GM20431 (cell line): ENCODE data around the gene ANAPC15.
"Not testable (repeated sequence)": the region's sequence is repeated elsewhere in the genome, so short reads cannot be mapped to it uniquely, and the experiment has no call there.

Source experiments
- in situ Hi-C: fragments of 300-500 bp; cut with MseI, MboI; formaldehyde crosslinking; loops from one replicate; pipeline ENCODE4 v1.15.0; 2020; ENCODE audit warnings: low sequenced_read_pairs; ENCODE audit not compliant: unreplicated experiment

The ANAPC15 gene

DNA sequence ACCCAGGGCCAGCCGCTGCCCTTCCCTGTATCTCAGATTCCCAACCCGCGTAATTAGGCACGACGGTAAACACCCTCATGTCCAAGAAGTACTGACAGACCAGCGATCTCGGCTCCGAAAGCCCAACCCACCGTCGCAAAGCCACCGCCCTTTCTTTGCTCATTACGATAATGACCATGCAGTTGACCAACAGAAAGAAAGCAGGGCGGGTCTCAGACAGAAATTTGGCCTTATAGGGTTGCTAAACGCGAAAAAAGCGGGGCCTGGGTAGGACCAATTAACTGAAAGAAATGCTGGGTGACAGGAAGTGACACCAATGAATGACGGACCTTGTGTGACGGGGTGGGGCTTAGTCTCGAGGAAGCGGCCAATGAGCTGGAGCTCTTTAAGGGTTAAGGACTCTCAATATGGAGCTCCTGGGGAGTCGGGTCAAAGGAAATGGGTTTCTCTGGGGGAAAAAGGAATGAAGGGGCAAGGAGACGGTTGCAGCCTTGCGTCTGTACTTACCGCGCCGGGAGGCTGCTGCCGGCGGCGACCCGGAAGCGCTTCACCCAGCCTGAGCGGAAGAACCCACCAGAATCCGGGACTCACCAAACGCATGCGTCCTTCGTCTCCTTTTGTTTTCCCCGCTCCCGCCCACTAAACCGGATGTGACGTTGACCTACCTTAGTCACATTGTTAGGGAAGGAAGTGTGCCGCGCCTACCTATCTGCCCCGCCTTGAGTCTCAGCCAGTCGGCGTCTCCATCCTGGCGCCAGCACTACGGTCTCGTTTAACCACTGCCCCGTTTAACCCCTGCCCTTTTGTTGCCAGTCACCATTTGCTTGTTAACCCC lies at the start of gene ANAPC15:
Gene ANAPC15, minus strand, starts transcription at position 553 of the 835 bp plus-strand sequence. CDS start 1,419 bp downstream, outside the sequence.
- in situ Hi-C loops = no loop called here

DNA sequence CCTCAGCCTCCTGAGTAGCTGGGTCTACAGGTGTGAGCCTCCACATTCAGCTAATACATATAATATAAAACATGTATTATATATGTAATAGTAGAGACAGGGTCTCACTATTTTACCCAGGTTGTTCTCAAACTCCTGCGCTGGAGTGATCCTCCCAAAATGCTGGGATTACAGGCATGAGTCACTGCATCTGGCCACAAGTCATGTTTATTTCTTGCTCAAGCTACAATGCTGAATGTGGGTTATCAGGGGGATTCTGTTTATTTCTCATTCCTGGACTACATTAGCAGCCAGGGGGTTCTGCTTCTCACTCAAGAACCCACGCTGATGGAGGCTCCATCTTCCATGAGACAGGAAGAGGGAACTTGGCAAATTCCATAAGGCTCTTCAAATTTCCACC lies 47.8 kb upstream of the ANAPC15 start:
- in situ Hi-C loops = no loop called here

DNA sequence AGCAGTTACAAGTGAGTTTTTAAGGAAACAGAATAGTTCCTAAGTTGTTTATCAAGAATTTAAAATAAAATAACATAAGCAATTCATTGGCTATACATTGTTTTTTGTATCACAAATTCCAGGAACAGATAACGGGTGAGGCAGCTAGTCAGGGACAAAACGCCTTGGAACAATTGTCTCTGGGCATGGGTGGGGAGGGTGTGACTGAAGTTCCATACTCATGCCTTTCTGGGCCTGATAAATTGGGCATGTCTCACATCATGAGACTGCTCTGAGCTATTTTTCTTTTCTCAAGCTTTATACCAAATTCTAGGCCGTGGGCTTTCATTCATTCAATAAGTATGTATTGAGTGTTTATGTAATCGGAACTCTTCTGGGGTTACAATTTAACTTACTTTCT lies 44.6 kb upstream of the ANAPC15 start:
- in situ Hi-C loops = no loop called here

DNA sequence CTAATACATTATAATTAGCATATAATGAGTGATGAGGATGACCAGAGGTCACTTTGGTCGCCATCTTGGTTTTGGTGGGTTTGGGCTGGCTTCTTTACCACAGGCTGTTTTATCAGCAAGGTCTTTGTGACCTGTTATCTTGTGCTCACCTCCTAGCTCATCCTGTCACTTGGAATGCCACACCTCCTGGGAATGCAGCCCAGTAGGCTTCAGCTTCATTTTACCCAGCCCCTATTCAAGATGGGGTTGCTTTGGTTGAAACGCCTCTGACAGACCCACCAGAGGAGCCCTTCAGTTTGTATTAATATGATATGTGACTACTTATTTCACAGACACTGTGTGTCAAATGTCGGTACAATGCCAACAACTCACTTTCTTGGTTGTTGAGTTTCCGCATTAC lies 43.3 kb upstream of the ANAPC15 start:
- in situ Hi-C loops = no loop called here

DNA sequence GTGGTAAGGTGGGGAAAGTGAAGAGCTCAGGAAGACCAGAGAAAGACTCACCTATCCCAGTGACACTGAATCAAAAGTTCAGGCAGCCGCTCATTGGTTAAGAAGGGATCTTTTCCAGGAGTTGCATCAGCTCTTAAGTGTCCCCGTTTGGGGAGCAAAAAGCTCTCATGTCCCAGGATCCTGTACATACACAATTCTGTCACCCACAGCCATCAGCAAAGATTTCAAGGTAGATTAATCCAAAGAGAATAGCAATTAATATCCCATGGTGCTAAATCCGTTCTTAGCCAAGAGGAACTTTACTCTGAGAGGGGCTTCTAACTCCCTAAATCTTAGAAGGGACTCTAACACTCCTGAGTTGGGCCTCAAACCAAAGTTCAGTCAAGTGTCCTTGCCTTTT lies 42.3 kb upstream of the ANAPC15 start:
- in situ Hi-C loops = no loop called here

DNA sequence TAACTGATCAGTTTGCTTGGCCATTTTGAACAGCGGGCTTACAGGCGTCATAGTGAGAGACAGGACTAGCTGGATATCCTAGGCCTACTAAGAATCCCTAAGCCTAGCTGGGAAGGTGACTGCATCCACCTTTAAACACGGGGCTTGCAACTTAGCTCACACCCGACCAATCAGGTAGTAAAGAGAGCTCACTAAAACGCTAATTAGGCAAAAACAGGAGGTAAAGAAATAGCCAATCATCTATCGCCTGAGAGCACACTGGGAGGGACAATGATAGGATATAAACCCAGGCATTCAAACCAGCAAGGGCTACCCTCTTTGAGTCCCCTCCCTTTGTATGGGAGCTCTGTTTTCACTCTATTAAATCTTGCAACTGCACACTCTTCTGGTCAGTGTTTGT lies 41.4 kb upstream of the ANAPC15 start:
- in situ Hi-C loops = not testable (repeated sequence)

DNA sequence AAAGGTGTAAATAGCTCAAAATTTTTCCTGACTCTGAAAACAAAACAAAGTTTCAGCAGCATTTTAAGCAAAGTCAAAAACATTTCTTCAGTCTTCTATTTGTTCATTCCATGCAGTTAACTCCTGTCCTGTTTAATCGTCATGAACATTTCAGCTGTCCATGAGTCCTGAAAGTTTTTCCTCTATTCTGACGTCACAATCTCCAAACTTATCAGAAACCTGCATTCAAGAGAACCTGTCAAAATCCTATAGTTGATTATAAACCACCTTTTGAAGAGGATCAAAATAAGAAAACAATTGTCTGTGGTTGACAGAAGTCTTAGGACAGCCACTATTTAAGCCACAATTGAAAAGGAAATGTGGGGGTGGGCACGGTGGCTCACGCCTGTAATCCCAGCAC lies 38.4 kb upstream of the ANAPC15 start:
- in situ Hi-C loops = no loop called here

DNA sequence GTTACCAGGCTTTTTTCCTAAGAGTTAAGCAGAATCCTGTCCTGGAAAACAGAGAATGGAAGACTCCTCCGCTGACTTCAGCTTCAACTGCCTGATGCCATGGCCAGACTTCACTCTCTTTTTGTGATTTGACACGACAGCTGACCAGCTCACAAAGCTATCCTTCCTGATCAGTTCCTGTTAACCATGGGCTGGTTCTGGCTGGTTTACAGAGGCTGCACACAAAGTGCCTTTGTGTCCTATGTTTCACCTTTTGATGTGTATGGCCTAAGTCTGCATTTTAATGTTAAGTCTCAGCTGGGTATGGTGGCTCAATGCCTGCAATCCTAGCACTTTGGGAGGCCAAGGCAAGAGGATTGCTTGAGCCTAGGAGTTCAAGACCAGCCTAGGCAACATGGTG lies 34.1 kb upstream of the ANAPC15 start:
- in situ Hi-C loops = no loop called here

DNA sequence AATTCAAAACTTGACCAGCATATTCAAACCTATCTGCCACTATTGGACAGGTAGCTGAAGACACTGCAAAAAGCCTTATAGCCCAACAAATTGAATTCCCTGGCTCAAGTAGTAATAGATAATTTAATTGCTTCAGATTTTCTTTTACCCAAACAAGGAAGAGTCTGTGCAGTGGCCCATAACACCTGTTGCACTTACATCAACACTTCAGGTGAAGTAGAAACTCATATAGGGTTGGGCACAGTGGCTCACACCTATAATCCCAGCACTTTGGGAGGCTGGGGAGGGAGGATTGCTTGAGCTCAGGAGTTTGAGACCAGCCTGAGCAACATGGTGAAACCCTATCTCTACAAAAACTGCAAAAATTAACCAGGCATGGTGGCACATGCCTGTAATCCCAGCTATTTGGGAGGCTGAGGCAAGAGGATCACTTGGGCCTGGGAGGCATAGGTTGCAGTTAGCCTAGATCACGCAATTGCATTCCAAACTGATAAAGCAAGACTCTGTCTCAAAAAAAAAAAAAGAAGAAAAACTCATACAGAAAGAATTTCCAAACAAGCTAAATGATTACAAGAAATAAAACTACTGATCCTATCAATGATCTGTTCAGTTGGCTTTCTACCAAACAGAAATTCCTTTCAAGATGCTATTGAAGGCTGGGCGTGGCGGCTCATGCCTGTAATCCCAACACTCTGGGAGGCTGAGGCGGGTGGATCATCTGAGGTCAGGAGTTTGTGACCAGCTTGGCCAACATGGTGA lies 32.5 kb upstream of the ANAPC15 start:
- in situ Hi-C loops = no loop called here

DNA sequence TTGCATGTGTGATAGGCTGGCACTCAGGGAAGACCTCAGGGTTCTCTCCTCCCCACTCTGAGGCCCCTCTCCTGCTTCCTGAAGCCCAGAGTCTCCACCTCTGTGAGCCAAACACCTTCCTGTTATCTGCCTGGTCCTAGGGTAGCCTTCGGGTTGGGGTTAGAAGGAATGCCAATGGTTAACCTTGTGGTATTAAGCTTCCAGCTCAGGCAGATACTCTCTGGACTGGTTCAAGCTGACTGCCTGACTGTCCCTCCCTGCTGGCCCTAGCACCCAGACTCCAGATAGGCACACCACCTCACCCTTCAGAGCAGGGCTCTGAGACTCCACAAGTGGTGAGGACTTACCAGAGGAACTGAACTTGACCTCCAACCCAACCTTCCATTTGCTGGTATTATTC lies 30.0 kb upstream of the ANAPC15 start:
- in situ Hi-C loops = not testable (repeated sequence)

DNA sequence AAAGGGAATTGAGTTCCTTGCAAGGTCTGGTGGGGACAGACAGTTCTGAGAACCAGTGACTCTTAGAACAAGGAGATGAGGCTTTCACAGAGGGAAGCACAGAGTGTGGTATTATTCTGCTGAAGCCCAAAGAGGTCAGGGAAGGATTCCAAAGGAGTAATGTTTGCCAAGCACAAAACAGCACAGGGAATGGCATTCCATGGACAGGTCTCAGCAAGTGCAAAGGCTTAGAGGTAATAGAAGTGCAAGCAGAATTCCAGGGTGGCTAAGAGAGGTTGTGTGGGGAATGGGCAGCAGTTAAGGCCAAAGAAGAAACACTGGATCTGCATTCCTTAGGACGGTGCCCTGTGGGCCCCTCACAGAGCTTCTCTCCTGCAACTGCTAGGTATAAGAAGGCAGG lies 29.6 kb upstream of the ANAPC15 start:
- in situ Hi-C loops = not testable (repeated sequence)

DNA sequence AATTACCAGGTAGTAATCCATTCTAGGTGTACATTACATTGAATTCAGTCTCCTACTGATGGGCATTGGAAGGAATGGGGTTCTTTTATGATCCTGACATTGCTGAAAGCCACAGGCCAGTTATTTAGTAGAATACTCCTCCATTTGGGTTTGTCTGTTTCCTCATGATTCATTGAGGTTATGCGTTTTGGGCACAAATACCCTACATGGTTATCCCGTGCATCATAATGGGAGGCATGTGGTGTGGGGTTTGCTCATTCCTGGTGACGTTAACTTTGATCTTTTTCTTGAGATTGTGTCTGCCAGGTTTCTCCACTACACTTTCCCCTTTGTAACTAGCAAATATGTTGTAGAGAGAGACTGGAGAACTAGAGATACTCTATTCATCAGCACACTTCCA lies 28.6 kb upstream of the ANAPC15 start:
- in situ Hi-C loops = no loop called here

DNA sequence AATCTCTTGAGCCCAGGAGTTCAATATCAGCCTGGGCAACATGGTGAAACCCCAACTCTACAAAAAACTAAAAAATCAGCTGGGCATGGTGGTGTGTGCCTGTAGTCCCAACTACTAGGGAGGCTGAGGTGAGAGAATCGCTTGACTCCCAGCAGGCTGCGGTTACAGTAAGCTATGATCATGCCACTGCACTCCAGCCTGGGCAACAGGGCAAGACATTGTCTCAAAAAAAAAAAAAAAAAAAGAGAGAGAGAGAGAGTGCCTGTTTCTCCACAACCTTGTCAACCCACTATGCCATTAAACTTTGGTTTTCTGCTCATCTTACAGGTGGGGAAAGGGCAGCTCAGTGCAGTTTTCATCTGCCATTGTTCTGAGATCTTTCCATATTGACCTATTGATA lies 28.2 kb upstream of the ANAPC15 start:
- in situ Hi-C loops = no loop called here

DNA sequence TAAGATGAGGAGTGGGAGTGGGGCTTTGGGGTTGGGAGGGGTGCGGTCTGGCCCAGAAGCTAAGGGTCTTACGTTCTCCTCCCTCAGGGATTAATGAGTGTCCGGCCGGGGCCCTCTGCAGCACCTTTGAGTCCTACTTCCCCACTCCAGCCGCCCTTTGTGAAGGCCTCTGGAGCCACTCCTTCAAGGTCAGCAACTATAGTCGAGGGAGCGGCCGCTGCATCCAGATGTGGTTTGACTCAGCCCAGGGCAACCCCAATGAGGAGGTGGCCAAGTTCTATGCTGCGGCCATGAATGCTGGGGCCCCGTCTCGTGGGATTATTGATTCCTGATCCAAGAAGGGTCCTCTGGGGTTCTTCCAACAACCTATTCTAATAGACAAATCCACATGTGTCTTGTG lies 27.0 kb upstream of the ANAPC15 start:
- in situ Hi-C loops = no loop called here

DNA sequence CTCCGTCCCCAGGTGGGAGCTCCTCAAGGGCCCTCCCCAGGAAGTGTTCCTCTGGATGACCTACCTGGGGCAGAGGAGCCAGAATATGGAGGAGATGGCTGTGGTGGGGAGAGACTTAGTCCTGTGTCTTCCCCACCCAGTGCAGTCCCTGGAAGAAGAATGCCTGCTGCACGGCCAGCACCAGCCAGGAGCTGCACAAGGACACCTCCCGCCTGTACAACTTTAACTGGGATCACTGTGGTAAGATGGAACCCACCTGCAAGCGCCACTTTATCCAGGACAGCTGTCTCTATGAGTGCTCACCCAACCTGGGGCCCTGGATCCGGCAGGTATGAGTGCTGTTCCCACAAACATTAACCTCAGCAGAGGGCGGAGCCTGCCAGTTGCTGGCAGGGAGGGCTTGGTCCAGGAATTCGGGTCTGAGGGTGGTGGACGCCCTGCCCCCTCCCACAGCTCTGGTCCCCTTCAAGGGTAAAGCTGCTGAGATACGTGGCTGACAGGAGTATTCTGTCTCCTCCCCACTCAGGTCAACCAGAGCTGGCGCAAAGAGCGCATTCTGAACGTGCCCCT lies 26.4 kb upstream of the ANAPC15 start:
- in situ Hi-C loops = no loop called here

DNA sequence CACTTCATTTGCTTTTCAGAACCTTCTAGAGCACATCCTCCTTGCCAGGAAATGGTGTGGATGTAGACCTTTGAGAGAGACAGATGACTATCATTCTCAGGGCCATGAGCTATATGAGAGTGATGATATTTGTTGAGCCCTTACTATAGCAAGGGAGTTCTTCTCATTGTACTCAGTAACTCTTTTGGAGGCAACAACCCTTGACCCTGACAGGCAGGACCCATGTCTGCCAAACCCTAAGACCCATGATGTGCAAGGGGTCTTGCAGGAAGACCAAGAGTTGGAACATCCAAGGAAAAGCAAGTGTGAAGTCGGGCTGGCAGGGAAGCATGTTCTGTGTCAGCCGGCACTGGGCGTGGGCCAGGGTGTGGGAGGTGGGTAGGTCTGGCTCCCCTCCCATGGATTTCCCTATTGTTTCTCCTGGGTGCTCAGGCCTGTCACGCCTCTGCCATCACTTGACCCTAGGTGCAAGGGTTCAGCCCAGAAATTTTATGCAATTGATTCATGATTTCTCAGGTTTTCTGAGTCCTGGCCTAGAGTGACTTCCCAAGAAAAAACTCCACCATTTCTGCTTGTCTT lies 24.3 kb upstream of the ANAPC15 start:
- in situ Hi-C loops = no loop called here

DNA sequence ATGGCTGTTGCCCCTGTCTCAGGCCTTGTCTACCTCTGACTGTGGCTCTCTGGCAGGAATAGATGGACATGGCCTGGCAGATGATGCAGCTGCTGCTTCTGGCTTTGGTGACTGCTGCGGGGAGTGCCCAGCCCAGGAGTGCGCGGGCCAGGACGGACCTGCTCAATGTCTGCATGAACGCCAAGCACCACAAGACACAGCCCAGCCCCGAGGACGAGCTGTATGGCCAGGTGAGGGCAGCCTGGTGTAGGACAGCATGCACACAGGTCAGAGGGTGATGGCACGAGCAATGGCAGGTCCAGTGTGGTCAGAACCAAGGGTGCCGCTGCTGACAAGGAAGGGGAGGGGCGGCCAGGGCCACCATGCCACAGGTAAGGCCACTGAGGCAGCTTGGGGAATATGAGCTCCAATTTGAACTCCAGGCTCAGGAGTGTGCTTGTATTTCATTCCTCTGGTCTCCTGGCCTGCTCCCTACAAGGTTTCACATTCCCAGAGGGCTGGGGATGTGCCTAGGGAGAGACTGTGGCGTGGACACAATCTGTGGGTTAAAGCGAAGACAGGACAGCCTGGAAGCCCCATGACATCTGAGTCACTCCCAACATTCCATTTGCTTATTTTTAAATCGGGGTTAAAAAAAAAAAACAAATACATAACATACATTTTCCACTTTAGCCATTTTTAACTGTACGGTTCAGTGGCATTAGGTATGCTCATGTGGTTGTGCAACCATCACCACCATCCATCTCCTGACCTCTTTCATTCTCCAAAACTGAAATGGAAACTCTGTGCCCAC lies 23.6 kb upstream of the ANAPC15 start:
- in situ Hi-C loops = no loop called here

DNA sequence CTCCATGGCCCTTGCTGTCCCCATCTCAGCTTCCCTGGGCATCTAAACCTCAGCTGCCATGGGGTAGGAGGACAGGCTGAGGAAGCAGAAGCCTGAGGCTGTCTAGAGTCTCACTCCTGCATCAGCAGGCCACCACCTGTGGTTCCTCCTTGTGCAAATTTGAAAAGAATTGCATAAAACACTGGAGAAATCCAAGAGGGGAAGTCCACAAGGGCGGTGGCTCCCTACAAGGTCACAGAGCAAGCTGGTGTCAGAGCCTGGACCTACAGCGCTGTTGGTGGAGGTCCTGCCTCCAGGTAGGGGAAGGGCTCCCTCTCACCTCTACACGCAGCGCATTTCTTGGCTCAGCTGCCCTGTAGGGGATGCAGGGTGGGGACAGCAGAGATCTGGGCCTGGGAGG lies 23.0 kb upstream of the ANAPC15 start, which contains the start of gene FOLR3:
Gene FOLR3, plus strand, starts transcription at position 253 of the 400 bp plus-strand sequence. CDS start 228 bp downstream, outside the sequence.
- in situ Hi-C loops = not testable (repeated sequence)

DNA sequence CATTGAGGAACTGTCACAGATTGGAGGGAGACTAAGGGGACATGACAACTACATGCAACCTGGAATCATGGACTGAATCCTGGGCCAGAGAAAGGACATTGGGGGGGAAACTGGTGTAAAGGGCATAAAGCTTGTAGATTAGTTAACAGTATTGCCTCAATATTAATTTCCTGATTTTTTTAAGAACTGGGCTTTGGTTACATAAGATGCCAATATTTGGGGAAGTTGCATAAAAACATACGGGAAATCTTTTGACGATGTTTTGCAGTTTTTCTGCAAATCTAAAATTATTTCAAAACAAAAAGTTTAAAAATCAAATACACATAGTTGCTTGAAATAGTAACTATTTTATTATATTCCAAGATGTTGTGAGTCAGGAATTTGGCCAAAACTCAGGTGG lies 20.2 kb upstream of the ANAPC15 start:
- in situ Hi-C loops = no loop called here

DNA sequence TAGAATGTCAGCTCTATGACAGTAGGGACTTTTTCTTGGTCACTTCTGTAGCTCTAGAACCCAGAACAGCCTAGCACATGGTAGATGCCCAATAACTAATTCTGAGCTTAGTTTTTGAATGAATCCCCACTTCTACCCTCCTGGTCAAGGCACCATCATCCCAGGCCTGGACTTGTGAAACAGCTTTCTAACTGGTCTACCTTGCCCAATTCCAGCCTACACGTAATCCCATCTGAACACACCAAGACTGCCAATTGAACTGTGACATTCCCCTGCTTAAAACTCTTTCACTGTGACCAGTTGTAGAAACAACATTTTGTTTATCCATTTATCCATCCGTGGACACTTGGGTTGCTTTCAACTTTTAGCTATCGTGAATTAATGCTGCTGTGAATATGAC lies 16.9 kb upstream of the ANAPC15 start:
- in situ Hi-C loops = no loop called here
